ENCODE results near the gene STK39.

STK39 gene

GRCh38 chr2:168185583-168186274 lies 61.7 kb downstream of the STK39 start:
- DNase-seq (ENCODE audit: low read depth in 2 of 3, low spot score in 2 of 3), result no peak

DNA sequence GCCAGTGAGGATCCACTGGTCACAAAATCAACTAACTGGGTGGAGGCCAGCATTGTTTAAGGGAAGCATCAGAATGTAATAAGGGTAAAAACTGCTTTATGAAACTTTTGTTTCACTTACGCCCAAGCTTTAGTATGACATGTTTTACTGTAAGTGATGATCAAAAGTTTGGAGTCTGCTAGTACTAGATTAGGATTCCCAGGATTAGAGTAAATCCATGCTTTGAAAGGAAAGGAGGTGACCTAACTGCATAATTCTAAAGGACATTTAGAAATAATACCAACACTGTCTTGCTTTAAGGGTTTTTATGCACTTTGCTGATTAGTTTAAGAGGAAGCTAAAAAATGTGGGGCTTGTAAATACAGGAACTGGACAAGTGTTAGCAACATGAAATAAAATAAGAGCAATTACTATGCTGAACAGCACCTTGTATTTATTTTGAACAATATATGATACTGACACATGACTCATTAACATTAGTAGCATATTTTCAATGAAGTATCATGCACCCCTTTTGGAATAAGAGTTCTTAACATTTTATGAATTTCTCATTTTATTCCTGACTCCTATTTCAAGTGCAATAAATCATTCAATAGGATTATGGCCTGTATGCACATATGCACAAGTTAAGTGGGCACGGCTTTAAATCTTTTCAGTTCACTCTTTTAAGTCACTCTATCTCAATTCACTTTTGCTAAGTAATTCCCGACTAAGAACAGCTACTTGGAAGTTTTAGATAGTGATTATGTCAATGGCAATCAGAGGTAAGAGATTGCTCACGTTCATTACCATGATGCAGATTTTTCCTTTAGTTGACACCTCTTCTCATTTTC lies 62.5 kb downstream of the STK39 start:
- DNase-seq (ENCODE audit: low read depth in 2 of 3, low spot score in 2 of 3), result no peak

DNA sequence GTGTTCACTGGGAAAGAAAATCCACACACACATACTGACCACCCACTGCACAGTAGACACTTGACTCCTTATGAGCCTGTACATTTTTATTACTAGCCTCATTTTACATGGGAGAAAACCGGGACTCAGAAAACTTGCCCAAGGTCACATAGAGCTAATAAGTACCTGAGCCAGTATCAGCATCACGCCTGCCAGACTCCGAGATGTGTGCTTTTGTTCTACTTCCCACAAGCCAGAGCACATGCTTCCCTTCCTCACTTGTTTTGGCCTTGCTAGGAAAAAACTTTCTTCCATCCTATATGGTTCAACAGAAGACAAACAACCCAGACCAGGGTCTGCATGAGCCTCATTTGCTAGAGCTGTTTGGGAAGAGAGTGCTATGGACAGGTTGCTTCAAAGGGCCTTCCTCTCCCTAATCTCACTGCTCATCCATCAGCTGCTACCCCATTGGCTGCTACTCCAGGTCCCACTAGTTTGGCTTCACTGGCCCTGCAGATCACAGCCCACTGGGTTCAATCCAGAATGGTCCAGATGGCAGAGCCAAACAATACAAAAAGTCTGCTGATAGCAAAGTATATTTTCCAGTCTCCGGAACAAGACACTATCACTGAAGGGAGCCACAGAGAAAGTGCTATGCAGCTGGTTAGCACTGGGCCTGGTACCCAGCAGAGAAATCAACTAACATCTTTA lies 63.9 kb downstream of the STK39 start:
- no peak for DNase-seq (ENCODE audit: low read depth in 2 of 3, low spot score in 2 of 3)

GRCh38 chr2:168182550-168183249 lies 64.7 kb downstream of the STK39 start:
- no peak for DNase-seq (ENCODE audit: low read depth in 2 of 3, low spot score in 2 of 3)

GRCh38 chr2:168181825-168182224 lies 65.6 kb downstream of the STK39 start:
- DNase-seq (ENCODE audit: low read depth in 2 of 3, low spot score in 2 of 3), result no peak

DNA sequence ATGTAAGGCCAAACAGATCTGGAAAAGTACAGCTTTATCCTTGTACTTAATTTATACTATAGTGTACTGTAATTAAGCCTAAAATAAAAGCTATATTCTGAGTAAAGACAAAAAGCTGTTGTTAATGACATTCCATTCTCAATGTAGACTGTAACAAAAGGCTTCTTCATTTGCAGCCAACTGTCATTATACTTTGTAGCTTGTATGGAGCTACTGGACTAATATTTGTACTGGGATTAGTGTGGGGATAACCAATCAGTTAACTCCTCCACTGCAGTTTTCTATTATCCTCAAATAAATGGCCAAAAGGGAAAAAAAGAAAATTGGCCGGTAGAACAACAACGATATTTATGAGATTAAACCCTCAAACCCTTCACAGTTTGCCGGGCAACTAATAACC lies 66.5 kb downstream of the STK39 start:
- no peak for DNase-seq (ENCODE audit: low read depth in 2 of 3, low spot score in 2 of 3)

DNA sequence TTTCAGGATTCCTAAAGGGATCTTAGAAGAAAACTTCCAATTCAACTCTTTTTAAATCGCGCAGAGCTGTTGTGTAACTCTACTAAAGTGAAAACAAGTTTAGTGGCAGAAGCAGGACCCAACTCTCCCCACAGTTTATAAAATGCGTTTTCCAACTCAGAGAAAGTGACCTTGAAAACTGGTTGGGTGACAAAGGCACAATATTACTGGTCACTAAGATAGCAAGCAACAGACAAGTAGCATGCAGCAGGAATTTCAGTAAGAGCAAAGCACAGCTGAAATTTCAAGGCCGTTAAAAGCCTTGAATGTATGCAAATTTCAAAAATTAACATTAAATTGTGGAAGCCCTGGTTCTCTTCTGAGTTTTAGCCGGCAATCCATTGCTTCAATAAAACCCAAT lies 66.9 kb downstream of the STK39 start:
- no peak for DNase-seq (ENCODE audit: low read depth in 2 of 3, low spot score in 2 of 3)

GRCh38 chr2:168179592-168179991 lies 67.8 kb downstream of the STK39 start:
- no peak for DNase-seq (ENCODE audit: low read depth in 2 of 3, low spot score in 2 of 3)

DNA sequence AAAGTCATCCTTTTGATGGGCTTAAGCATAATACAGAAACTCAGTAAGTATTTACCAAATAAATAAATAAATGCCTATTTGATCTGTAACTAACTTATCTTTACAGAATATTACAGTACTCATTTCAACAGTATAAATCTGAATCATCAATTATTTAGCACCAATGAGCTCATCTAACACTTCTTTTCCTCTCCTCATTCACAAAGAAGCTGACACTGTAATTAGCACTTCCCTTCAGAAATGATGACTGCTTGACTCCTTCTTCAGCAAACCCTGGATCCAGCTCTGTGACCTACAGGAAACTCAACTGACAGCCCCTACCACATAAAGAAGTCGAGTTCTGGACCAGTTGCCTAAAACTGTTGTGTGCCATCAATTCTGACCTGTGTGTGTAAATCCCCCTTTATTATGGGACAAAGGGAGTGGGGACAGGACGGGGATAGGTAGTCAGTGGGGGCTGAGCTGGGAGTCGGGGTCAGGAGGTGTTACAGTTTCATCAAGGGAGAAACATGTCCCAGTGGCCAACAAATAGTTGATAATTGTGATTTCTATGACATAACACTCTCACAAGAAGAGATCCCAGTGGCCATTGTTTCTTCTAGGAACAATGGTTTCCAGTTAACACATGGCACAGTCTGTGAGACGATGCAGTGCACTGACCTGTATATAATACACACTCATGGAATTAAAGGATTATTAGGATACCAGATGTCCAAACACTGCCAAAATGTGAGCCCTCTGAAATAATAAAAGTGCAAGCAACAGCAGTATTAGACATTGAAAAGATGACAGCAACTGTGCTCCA lies 68.7 kb downstream of the STK39 start:
- DNase-seq (ENCODE audit: low read depth in 2 of 3, low spot score in 2 of 3), result no peak

DNA sequence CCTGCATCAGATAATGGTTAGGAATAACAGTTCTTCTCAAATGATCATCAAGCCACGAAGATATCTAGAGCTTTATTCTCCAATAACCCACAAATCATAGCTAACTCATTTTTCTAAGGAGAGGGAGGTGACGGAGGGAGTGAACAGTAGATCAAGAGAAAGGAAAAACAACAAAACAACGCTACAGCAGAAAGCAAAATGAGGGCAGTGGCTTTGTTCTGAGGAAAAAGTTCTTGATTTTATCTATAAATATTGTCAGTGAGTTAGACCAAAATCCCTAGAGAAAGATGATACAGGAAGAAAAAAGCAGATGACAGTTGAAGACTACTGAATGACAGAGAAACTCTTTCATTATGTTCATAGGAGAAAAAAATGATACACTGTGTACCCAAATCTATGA lies 71.0 kb downstream of the STK39 start:
- DNase-seq (ENCODE audit: low read depth in 2 of 3, low spot score in 2 of 3), result no peak

DNA sequence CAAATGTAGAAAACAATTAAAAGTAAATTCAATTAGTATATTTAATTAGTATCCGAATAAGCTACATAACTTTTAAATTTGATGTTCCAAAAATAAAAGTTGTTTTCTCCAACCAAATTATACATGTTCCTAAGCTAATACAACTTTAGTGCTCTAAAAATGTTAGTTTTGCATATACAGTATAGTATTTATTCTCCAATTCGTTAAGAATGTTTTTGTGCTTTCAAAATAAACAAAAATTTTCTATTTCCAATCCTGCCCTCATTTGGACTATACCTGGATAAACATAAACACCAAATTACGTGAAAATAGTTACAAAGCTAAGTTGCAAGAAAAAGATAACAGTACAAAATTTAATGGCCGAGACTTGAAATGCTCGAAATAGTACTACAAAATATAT lies 71.9 kb downstream of the STK39 start:
- no peak for DNase-seq (ENCODE audit: low read depth in 2 of 3, low spot score in 2 of 3)

DNA sequence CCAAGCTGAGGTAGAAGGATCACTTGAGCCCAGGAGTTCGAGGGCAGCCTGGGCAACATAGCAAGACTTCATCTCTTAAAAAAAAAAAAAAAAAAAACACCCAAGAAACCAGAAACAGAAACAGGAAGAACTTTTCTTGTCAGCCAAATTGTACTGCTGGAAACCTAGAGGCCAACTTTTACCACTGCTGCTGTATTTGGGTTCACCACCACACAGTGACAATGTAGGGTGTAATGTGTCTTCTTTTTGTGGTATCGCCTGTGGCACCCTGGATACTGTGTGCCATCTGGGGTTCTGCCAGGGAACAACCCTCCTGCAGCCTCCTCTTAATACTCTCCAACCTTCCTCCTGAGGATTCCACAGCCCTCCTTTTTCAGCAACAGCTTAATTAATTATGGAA lies 72.6 kb downstream of the STK39 start:
- no peak for DNase-seq (ENCODE audit: low read depth in 2 of 3, low spot score in 2 of 3)

DNA sequence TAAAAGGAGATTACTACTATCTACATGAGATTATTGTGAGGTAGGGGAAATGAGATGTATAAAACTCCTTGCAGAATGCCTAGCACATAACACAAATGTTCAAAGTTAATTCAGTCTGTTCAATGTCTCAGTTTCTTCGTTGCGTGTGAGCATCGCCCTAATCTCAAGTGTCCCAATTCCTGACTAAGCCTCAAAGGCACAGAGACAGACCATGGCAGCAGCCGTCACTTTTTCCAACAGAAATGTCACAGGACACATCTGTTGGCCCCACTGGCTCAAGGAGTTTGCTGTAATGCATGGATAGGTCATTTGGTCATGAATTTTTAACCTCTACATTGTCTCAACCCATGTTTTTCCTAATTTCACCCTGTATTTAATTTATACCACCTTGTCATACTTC lies 75.3 kb downstream of the STK39 start:
- DNase-seq (ENCODE audit: low read depth in 2 of 3, low spot score in 2 of 3), result no peak

DNA sequence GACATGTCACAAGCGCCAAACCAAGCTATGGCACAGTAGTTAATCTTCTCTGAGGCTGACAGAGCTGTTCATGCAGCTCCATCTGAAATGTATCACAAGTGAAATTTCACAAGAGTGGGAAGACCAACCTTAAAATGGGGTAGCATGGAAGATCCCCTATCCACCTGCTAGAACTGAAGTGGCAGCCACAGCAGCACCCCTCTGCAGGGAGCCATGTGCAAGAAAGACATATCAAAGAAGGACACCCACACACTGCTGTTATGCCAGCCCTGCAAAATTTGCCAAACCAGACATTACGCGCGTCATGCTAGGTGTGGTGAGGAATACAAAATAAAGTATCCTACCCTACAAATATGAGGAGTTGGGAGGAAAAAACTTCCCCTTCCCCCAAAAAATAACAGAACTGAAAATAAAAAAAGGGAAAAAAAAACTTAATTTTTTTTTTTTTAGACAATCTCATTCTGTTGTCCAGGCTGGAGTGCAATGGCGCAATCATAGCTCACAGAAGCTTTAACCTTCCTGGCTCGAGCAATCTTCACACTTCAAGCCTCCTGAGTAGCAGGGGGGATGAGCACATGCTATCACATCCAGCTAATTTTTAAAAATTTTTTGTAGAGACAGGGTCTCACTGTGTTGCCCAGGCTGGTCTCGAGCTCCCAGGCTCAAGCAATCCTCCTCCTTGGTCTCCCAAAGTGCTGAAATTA lies 76.2 kb downstream of the STK39 start:
- no peak for DNase-seq (ENCODE audit: low read depth in 2 of 3, low spot score in 2 of 3)

- DNase-seq (ENCODE audit: low read depth in 2 of 3, low spot score in 2 of 3), result no peak
Observed at GRCh38 chr2:168169097-168169745, 78.2 kb downstream of the STK39 start.

DNA sequence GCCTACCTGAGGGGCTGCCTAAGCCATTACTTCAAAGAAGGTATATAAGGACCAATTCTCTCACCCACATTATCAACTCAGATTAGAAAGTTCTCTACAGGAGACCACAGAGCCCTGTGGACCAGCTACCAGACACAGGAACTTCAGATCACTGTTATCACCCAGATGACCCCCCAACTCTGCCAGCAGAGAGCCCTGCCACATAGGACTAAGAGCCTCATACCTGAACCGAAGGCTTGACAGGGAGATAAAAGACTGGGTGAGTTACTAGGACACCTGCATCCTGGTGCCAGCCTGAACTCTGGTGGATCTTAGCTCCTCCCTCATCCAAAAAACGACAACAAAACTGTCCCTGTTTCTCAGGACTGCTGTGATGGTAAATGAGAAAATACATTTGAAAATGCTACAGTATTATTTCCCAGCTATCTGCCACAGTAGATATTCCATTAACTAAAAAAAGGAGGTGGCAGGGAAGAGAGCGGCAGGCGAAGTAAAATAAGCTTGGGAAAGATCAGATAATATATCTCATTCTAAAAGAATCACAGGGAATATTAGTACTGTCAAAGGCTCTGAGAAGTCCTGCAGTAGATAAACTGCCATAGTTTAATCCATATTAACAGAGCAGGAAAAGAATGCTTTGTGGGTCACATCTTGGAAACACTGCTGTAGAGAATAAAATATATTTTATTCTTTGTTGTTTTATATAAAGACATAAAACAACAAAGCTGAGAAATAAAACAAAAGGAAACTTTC lies 79.7 kb downstream of the STK39 start:
- no peak for DNase-seq (ENCODE audit: low read depth in 2 of 3, low spot score in 2 of 3)

- no peak for DNase-seq (ENCODE audit: low read depth in 2 of 3, low spot score in 2 of 3)
Observed at GRCh38 chr2:168166902-168167510, 80.4 kb downstream of the STK39 start.

Measured in activated CD8-positive, alpha-beta memory T cell treated with anti-CD3 and anti-CD28 coated beads for 48 hours (primary cell).